ENCODE measurements around the gene CABCOCO1. TPM values are rescaled to one million over a fixed set of nuclear protein-coding genes. Genes with fewer than 3 reads are reported as not detected.

CABCOCO1 gene
- 3.8 and 6.8 TPM in 2 replicates for total RNA-seq

DNA sequence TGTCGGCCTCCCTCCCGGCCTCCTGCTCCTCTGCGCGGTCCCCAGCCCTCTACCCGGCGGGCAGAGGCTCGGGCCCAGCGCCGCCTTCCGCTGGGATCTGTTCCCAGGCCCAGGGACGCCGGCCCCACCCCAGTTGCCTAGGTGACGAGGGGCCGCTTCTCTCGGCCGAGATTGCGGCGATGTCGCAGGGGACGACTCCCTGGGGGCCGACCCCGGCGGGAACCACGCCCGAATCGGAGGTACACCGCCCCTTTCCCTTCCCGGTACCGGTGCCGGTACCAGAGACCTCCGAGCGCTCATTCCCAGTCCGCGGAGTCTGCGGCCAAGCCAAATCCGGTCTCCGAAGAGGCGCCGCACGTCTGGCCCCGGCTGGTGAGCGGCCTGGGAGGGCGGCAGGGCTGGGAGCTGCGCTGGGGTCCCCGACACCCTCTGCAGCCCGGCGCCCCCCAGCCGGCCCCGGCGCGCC, at the start of gene CABCOCO1:
Gene CABCOCO1 (plus strand): TSS at position 136 of the 466 bp plus-strand sequence. CDS start 44 bp downstream, at position 180.

Other genes with a start within 250 kb of the CABCOCO1 start
- 11.8 and 12.0 TPM in 2 replicates for gene TMEM26, start 209.5 kb upstream of the CABCOCO1 start, total RNA-seq
- gene ARID5B, start 238.8 kb downstream of the CABCOCO1 start, total RNA-seq: 336 and 364 TPM in 2 replicates

All from articular chondrocyte of knee joint (primary cell).